ENCODE data around the gene SIK3. TPM values are rescaled to one million over a fixed set of nuclear protein-coding genes. Genes with fewer than 3 reads are reported as not detected.

Gene SIK3
- total and polyA plus RNA-seq, 2 experiments from 2014 or later: 6.1 to 33.9 TPM

DNA sequence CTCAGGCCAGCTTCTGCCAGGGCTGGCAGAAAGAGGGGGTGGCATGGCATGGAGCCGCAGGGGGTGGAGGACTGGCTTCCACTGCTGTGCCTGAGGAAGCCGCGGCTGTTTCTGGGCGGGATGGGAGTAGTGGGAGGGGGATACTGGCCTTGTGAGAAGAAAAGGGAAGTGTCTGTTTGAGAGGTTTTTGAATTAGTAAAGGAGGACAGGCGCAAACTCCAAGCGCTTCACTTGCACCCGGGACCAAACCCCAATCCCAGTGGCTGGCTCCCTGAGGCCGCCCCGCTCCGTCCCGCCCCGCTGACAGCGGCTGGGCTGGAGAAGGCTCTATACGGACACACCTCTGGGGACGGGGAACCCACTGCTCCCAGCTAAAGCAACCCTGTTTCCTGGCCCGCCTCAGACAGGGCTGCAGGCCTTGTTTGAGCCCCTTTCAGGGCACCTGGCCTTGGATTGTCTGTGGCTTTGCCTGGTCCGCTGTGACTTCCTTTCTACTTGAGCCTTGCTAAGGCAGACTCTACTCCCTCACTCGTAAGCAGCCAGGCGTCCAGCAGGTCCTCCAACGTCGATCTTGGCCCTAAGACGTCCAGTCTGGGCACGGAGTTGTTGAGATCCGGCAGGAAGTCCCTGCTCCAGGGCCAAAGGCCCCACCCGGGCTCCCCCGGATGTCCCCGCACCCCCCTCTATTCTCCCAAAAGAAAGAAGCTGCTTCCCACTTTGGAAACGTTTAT is 263.0 kb downstream of the SIK3 start:
- Histone ChIP-seq H3K4me2 (peak overlapping the region; percentile 92), H3K79me2 (replicated peaks; ENCODE audit: insufficient read depth) (no peaks in the 10 kb centered on the region), H3K9me2 (ENCODE audit: insufficient read depth) (no peaks in the 10 kb centered on the region), H3K4me1 (ENCODE audit: insufficient read depth) (peaks cover 6% of the 10 kb centered on the region; the same call in 1 of the 2 replicates), H3K27ac (ENCODE audit: low read depth) (no peak overlapping the region), H2AFZ (peak overlapping the region; percentile 100), H3K4me3 (peak overlapping the region; percentile 65), H3K27me3 (ENCODE audit: insufficient read depth) (no peaks in the 10 kb centered on the region), H3K36me3 (ENCODE audit: insufficient read depth) (no peaks in the 10 kb centered on the region), H4K20me1 (replicated peaks; ENCODE audit: insufficient read depth) (no peaks in the 10 kb centered on the region), H3F3A (replicated peaks; ENCODE audit: low read depth) (0 out of 2 replicates have a peak, but pooled peaks cover 3% of the 10 kb centered on the region)
- Mint-ChIP-seq H3K27ac (no peak overlapping the region), H3K9me3 (no peaks in the 10 kb centered on the region), H3K4me1 (peaks cover 33% of the 10 kb centered on the region), H3K4me3 (peak overlapping the region; percentile 69), H3K27me3 (ENCODE audit: insufficient read depth, low read depth, poor library complexity) (peaks cover 19% of the 10 kb centered on the region), H3K36me3 (ENCODE audit: low read depth) (no peaks in the 10 kb centered on the region)
- TF ChIP-seq, protein P1, sequence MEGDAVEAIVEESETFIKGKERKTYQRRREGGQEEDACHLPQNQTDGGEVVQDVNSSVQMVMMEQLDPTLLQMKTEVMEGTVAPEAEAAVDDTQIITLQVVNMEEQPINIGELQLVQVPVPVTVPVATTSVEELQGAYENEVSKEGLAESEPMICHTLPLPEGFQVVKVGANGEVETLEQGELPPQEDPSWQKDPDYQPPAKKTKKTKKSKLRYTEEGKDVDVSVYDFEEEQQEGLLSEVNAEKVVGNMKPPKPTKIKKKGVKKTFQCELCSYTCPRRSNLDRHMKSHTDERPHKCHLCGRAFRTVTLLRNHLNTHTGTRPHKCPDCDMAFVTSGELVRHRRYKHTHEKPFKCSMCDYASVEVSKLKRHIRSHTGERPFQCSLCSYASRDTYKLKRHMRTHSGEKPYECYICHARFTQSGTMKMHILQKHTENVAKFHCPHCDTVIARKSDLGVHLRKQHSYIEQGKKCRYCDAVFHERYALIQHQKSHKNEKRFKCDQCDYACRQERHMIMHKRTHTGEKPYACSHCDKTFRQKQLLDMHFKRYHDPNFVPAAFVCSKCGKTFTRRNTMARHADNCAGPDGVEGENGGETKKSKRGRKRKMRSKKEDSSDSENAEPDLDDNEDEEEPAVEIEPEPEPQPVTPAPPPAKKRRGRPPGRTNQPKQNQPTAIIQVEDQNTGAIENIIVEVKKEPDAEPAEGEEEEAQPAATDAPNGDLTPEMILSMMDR (conservative IDR thresholded peaks at IDR 0.05; ENCODE audit: low read depth in 2 of 2): no peak
- TF ChIP-seq, protein P2, sequence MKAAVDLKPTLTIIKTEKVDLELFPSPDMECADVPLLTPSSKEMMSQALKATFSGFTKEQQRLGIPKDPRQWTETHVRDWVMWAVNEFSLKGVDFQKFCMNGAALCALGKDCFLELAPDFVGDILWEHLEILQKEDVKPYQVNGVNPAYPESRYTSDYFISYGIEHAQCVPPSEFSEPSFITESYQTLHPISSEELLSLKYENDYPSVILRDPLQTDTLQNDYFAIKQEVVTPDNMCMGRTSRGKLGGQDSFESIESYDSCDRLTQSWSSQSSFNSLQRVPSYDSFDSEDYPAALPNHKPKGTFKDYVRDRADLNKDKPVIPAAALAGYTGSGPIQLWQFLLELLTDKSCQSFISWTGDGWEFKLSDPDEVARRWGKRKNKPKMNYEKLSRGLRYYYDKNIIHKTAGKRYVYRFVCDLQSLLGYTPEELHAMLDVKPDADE (IDR thresholded peaks at IDR 0.05): no peak
- TF ChIP-seq, protein P3, sequence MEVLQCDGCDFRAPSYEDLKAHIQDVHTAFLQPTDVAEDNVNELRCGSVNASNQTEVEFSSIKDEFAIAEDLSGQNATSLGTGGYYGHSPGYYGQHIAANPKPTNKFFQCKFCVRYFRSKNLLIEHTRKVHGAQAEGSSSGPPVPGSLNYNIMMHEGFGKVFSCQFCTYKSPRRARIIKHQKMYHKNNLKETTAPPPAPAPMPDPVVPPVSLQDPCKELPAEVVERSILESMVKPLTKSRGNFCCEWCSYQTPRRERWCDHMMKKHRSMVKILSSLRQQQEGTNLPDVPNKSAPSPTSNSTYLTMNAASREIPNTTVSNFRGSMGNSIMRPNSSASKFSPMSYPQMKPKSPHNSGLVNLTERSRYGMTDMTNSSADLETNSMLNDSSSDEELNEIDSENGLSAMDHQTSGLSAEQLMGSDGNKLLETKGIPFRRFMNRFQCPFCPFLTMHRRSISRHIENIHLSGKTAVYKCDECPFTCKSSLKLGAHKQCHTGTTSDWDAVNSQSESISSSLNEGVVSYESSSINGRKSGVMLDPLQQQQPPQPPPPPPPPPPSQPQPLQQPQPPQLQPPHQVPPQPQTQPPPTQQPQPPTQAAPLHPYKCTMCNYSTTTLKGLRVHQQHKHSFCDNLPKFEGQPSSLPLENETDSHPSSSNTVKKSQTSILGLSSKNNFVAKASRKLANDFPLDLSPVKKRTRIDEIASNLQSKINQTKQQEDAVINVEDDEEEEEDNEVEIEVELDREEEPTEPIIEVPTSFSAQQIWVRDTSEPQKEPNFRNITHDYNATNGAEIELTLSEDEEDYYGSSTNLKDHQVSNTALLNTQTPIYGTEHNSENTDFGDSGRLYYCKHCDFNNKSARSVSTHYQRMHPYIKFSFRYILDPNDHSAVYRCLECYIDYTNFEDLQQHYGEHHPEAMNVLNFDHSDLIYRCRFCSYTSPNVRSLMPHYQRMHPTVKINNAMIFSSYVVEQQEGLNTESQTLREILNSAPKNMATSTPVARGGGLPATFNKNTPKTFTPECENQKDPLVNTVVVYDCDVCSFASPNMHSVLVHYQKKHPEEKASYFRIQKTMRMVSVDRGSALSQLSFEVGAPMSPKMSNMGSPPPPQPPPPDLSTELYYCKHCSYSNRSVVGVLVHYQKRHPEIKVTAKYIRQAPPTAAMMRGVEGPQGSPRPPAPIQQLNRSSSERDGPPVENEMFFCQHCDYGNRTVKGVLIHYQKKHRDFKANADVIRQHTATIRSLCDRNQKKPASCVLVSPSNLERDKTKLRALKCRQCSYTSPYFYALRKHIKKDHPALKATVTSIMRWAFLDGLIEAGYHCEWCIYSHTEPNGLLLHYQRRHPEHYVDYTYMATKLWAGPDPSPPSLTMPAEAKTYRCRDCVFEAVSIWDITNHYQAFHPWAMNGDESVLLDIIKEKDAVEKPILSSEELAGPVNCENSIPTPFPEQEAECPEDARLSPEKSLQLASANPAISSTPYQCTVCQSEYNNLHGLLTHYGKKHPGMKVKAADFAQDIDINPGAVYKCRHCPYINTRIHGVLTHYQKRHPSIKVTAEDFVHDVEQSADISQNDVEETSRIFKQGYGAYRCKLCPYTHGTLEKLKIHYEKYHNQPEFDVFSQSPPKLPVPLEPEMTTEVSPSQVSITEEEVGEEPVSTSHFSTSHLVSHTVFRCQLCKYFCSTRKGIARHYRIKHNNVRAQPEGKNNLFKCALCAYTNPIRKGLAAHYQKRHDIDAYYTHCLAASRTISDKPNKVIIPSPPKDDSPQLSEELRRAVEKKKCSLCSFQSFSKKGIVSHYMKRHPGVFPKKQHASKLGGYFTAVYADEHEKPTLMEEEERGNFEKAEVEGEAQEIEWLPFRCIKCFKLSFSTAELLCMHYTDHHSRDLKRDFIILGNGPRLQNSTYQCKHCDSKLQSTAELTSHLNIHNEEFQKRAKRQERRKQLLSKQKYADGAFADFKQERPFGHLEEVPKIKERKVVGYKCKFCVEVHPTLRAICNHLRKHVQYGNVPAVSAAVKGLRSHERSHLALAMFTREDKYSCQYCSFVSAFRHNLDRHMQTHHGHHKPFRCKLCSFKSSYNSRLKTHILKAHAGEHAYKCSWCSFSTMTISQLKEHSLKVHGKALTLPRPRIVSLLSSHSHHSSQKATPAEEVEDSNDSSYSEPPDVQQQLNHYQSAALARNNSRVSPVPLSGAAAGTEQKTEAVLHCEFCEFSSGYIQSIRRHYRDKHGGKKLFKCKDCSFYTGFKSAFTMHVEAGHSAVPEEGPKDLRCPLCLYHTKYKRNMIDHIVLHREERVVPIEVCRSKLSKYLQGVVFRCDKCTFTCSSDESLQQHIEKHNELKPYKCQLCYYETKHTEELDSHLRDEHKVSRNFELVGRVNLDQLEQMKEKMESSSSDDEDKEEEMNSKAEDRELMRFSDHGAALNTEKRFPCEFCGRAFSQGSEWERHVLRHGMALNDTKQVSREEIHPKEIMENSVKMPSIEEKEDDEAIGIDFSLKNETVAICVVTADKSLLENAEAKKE (CRISPR knock-in tag; IDR thresholded peaks at IDR 0.05): no peak
- TF ChIP-seq ZNF331 (CRISPR knock-in tag; IDR thresholded peaks at IDR 0.05; ENCODE audit: low read depth): no peak
- TF ChIP-seq, protein P4, sequence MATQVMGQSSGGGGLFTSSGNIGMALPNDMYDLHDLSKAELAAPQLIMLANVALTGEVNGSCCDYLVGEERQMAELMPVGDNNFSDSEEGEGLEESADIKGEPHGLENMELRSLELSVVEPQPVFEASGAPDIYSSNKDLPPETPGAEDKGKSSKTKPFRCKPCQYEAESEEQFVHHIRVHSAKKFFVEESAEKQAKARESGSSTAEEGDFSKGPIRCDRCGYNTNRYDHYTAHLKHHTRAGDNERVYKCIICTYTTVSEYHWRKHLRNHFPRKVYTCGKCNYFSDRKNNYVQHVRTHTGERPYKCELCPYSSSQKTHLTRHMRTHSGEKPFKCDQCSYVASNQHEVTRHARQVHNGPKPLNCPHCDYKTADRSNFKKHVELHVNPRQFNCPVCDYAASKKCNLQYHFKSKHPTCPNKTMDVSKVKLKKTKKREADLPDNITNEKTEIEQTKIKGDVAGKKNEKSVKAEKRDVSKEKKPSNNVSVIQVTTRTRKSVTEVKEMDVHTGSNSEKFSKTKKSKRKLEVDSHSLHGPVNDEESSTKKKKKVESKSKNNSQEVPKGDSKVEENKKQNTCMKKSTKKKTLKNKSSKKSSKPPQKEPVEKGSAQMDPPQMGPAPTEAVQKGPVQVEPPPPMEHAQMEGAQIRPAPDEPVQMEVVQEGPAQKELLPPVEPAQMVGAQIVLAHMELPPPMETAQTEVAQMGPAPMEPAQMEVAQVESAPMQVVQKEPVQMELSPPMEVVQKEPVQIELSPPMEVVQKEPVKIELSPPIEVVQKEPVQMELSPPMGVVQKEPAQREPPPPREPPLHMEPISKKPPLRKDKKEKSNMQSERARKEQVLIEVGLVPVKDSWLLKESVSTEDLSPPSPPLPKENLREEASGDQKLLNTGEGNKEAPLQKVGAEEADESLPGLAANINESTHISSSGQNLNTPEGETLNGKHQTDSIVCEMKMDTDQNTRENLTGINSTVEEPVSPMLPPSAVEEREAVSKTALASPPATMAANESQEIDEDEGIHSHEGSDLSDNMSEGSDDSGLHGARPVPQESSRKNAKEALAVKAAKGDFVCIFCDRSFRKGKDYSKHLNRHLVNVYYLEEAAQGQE (IDR thresholded peaks at IDR 0.05; ENCODE audit: unreplicated experiment): no peak
- no peak for TF ChIP-seq ZNF114 (CRISPR knock-in tag; IDR thresholded peaks at IDR 0.05)
- no peak for TF ChIP-seq CREB1 (CRISPR knock-in tag; IDR thresholded peaks at IDR 0.05; ENCODE audit: low read depth)
- no peak for TF ChIP-seq JUNB (IDR thresholded peaks at IDR 0.05; ENCODE audit: unreplicated experiment)
- no peak for TF ChIP-seq NANOG (IDR thresholded peaks at IDR 0.05; ENCODE audit: borderline replicate concordance)
- no peak for TF ChIP-seq STAT1 (IDR thresholded peaks at IDR 0.05; ENCODE audit: unreplicated experiment)
- no peak for TF ChIP-seq EZH2phosphoT487 (IDR thresholded peaks at IDR 0.05; ENCODE audit: unreplicated experiment)
- no peak for TF ChIP-seq POLR2AphosphoS5 (IDR thresholded peaks at IDR 0.05; ENCODE audit: low read depth)
- TF ChIP-seq EZH2 (IDR thresholded peaks at IDR 0.05; ENCODE audit: low read depth, unreplicated experiment): no peak
- ATAC-seq (peak; percentile 55), DNase-seq (ENCODE audit: low spot score) (peak; percentile 41)

Measured in GM23338 (cell line).